HG02938 (cell line): ENCODE data around the gene ZNF32.

Source experiments
- ATAC-seq: cut with Tn5 transposase; IDR thresholded peaks from one replicate; pipeline ENCODE4 v1.9.1; 2021; ENCODE audit warnings: mild to moderate bottlenecking, moderate library complexity; ENCODE audit not compliant: unreplicated experiment

The ZNF32 gene

DNA sequence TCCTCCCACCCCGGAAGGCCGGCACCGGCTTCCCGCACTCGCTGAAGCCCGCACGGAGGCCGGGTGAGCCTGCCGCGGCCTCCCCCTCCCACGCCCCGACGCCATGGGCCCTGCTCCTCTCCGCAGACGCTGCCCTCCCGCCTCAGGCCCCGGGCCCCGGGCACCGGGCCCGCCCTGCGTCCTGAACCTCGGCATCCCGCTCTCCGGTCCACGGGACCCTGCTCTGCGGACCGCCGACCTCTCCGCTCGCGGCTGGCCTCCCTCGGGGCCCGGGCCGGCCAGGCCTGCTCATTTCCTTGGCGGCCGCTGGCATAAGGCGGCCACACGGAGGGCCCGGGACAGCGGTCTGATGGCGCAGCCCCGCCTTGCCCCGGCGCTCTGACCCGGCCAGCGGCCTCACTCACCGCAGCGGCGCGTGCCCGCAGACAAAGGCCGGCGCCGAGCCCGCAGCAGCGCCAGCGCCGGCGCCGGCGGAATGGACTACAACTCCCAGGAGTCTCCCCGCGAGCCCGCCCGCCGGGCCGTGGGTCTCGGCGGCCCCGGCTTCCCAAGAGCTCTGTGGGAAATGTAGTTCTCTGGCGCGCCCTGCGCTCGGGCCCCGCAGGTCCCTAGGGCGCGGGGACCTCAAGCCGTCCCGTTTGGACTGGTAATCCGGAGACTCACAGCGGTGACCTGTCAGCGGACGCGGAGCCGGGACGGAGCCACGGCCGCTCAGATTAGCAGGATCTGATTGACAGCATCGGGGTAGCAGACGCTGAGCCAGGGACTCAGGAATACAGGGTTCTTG is at the start of gene ZNF32:
TSS of gene ZNF32 (minus strand) at position 484 of the 787 bp plus-strand sequence. CDS start 2,748 bp downstream, outside the sequence.
- ATAC-seq, result peak; percentile 98

DNA sequence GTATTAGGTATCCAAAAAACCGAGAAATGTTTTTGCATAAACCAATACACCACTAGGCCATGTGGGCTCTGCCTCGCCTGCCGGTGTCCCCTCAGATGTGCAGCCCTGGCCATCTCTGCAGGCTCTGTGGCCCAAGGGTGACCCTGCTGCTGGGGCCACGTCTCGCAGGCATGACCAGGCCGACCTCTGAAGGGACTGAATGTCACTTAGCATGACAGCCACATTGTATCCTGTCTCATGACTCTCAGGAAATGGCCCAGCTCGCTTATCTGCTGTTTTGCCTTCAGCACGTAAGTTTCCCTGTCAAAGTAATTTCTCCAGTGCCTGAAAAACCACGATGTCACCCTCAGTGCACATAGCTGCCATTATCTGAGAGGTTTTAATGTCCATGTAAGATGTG is 49.5 kb upstream of the ZNF32 start:
- ATAC-seq, result no peak

DNA sequence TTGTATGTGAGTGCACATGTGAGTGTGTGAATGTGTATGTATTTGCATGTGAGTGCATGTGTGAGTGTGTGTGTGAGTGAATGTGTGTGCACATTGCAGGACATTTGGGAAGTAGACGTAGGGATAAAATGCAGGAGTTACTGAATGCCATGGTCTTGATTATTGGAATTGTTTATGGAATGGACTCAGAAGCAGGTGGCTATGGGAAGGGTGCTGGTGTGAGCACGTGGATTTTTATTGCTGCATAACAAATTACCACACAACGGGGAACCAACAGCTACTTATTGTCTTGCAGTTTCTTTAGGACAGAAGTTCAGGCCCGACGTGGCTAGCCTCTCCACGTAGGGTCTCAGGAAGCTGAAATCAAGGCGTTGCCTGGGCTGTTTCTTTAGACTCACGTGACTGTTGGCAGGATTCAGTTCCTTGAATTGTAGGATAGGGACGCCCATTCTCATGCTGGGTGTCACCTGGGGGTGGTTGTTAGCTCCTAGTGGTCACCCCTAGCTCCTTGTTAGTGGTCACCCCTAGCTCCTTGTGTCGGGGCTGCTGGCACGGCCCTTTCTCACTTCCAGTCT is 48.3 kb upstream of the ZNF32 start:
- no peak for ATAC-seq

- no peak for ATAC-seq
These were observed 47.0 kb upstream of the ZNF32 start for GRCh38 chr10:43695730-43696129.

DNA sequence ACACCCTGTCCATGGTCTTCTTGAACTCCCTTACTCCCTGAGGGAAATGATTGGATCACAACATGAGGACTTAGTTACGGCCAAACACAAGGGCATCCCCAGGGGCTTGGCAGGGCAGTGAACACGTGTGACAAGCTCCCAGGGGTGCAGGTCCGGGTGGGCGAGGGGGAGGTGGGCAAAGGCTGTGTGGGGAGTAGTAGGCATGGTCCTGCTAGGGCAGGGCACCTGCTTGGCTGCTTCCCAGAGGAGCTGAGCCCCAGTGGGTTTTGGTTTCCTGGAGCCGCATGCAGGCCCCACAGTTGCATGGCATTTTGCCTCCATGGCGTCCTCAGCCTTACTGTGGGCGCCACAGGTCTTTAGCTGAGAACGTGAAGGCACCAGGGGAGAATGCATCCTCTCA is 46.6 kb upstream of the ZNF32 start:
- ATAC-seq, result no peak

DNA sequence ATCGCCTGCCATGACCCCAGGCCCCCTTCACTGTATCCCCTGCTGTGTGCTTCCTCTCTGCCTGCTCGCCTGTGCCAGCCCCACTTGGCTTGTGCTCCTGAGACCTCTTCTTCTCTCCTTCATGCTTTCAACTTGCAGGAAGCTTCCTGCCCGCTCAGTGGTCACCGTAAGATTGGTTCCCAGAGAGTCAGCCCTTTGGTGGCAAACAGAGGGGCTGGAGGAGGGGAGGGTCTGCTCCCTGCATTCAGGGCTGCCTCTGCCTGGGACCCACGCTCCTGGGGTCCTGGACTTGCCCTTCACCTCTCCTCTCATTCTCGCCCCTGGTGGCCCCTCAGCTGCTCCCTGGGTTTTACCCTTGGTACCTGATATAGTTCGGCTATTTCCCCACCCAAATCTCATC is 45.8 kb upstream of the ZNF32 start:
- no peak for ATAC-seq

DNA sequence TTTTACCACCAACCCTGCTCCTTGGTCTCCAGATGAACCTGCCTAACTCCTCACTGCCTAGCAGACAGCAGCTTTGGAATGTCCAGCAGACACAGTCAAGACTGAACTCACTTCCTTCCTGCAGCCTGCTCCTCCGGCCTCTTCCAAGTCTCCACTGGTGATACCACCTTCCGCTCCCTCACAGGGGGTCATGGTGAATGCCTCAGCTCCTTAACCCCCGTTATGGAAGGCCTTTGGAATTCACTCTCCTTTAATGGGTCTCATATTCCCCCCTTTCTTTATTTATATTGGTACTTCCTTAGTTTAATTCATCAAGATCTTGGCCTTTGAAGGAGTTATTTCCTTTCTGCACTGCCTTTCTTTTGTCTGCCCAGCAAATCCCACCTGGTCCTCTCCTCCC is 44.9 kb upstream of the ZNF32 start:
- ATAC-seq, result no peak

- ATAC-seq, result no peak
These were observed 43.6 kb upstream of the ZNF32 start for GRCh38 chr10:43692051-43692825.

- no peak for ATAC-seq
These were observed 42.8 kb upstream of the ZNF32 start for GRCh38 chr10:43691485-43691884.

DNA sequence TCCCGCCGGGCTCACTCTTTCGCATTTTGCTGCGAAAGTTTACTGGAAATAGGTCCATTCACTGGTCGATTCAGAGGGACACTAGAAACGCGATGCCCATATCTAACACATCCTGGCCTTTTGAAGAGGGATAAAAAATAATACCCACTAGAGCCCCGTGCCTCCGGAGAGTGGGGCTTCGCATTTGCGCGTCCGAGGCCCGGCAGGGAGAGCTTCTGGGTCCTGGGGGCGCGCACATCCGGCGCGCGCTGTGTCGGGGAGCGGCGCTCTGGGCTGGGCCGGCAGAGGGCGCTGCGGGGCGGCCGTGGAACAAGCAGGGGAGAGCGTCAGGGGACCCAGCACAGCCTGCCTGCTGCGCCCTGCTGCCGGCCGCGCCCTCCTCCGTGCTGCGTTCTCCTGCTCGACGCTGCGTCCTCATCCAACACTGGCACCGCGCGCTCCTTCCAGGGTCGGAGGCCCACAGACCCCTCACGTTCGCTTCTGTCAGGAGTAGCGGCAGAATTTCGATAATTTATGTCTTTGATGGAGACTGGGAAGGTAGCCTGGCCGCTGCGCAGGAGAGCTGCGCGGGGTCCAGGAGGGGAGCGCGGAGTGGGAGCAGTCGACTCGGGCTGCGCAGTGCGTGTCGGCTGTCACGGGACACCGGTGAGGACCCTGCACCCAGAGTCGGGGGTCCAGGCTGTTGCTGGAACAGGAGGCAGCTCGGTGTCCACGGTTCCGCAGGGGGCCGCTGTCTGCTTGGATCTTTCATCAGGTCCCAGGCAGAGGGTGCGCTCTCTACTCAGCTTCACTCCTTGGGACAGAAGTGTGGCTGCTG is 41.5 kb upstream of the ZNF32 start:
- peak; percentile 97 for ATAC-seq

DNA sequence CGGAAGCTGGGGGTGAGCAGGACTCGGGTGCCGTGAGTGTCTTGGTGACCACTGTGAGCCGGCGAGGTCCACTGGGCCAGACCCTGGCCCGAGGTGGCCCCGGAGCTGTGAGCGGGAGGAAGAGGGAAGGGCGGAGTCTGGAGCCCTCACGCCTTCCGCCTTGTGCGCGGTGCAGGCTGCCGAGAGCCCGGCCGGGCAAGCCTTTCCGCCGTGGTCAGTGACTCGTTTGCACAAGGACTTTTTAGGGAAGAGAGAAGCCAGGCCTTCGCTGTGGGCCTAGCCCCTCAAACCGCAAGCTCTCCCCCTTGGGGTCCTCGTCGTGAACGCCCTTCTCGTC is 40.9 kb upstream of the ZNF32 start:
- peak; percentile 42 for ATAC-seq

DNA sequence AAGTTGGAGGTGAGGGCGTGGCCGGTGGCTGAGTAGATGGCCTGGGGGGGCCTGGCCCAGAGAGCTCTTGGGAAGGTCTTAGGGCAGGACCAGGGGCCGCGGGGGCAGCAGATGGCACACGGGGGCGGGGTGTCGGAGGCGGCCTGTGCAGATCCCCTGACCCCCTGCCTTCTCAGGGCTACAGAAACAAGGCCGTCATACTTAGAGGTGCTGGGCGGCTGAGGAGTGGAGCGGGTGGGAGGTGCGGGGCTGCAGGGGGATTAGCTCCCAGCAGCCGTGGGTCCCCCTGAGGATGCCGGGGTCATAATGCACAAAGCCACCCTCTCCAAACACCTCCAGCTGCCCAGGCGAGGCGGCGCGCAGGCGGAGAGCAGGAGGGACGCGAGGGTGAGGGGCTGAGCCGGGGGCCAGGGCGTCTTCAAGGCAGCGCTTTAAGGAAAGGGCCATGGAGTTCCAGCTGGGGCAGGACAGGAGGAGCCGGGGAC is 40.4 kb upstream of the ZNF32 start:
- ATAC-seq, result no peak

- no peak for ATAC-seq
These were observed 39.7 kb upstream of the ZNF32 start for GRCh38 chr10:43688348-43688892.

DNA sequence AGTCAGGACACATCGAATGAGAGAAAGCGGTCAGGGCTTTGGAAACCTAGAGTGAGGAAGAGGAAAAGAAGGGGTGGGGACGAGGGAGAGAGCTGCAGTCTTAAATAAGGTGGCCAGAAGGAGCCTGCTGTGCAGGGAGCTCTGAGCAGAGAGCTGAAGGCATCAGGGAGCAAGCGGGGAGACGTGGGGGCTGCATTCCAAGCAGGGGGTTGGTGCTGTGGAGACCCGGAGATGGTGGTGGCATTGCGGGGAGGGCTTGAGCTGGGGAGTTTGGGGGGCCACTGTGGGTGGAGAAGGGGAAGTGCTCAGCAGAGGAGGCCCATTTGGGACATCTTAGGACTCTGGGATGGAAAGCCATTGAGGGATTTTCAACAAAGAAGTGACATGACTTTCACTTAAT is 38.7 kb upstream of the ZNF32 start:
- no peak for ATAC-seq

DNA sequence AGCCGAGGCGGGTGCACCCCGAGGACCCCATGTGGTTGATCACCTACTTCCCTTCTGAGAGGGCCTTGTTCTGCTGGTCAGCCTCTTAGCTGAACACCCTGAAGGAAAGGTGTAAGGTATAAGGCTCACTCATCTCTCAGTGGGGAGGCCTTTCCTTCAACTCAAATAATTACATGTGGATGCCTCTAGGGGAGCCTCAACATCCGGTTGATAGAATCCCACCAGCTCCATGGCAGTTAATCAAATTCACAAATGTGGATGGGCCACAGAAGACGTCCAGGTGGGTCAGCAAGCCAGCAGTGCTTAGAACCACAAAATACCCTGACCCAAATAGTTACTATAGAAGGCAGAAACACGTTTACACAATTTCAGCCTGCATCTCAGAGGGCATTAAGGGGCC is 37.7 kb upstream of the ZNF32 start:
- no peak for ATAC-seq

DNA sequence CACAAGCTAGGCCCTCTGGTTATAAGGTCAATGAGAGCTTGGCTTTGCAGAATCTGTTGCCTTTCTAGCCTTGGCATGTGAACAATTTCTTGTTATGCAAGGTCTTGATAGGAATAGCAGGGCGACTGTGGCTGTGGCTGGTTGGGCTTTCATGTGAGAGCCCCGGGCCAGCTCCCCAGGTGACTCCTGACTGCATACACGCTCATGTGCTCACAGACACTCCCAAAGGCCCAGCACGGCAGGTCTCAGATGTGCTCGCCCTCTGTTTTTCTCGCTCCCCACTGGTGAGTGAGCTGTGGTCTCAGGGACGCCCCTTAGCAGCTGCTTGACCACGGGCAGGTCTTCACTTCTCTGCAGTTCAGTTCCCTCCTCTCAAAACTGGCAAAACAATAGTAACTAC is 37.1 kb upstream of the ZNF32 start:
- no peak for ATAC-seq

- ATAC-seq, result no peak
These were observed 35.5 kb upstream of the ZNF32 start for GRCh38 chr10:43684292-43684559.

GRCh38 chr10:43683451-43684291 is 35.0 kb upstream of the ZNF32 start:
- ATAC-seq, result no peak

- no peak for ATAC-seq
These were observed 34.3 kb upstream of the ZNF32 start for GRCh38 chr10:43682956-43683355.

DNA sequence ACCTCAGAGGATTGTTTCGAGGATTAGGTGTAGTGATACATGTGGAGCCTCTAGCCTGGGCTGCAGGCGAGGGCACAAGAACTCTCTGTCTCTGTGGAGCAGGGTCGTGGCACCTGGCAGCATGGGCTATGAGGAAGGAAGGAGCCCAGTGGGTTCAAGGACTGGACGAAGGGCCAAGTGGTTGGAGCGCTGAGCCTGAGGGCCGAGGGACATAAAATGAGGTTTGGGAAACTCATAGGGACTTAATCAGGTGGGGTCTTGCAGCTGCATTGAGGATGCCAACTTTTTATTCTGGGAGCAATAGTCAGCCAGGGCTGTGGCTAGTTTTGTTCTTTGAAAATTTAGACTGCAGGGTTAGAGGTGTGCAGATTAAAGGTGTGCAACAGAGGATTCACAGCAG is 33.0 kb upstream of the ZNF32 start:
- no peak for ATAC-seq
